Thoracic aorta (tissue), 2 donors: ENCODE results near the gene TMEM119. TPM values are rescaled to one million over a fixed set of nuclear protein-coding genes. Genes with fewer than 3 reads are reported as not detected.

Source experiments
- ATAC-seq: fragments of 150-250 bp; one replicate; pipeline ENCODE4 v1.8.0; 2017; ENCODE audit warnings: low read depth; ENCODE audit not compliant: insufficient number of reproducible peaks, low FRiP score
- DNase-seq: peaks from one replicate; pipeline ENCODE4 v3.0.0-alpha.2; 2020; ENCODE audit warnings: low spot score
- H3K27ac ChIP-seq, 2 donors: fragments of 200-600 bp; sonication (generic); 1 replicate in 1 of 2; 2 replicates in 1 of 2; pipeline ENCODE4 v1.5.1; 2016; ENCODE audit warnings: mild to moderate bottlenecking in 2 of 2, moderate library complexity in 2 of 2
- H3K27me3 ChIP-seq: fragments of 200-600 bp; sonication (generic); replicated peaks from 2 replicates; pipeline ENCODE4 v1.6.0; 2016; ENCODE audit warnings: mild to moderate bottlenecking; ENCODE audit not compliant: insufficient read depth
- H3K36me3 ChIP-seq: fragments of 200-600 bp; sonication (generic); one replicate; pipeline ENCODE4 v1.5.1; 2016
- H3K4me1 ChIP-seq, 2 donors: fragments of 200-600 bp; sonication (generic); 1 replicate in 1 of 2; 2 replicates in 1 of 2; pipeline versions ENCODE4 v1.5.1 to v1.6.0; 2016; ENCODE audit warnings: low read depth in 2 of 2, mild to moderate bottlenecking in 1 of 2; ENCODE audit not compliant: control insufficient read depth in 1 of 2
- H3K4me3 ChIP-seq: fragments of 200-600 bp; sonication (generic); 2 replicates; pipeline ENCODE4 v1.5.1; 2016; ENCODE audit warnings: mild to moderate bottlenecking
- H3K9me3 ChIP-seq: fragments of 200-600 bp; sonication (generic); 2 replicates; pipeline ENCODE4 v1.5.1; 2016
- total RNA-seq, 2 donors: library from RNA; depleted of rRNA; stranded (reverse); fragments of >200 nt; gene quantifications; one replicate each; pipeline versions ENCODE4 v1.1.0 to v1.2.3, GENCODE V29; 2016
- TF ChIP-seq, protein P1 (sequence below): fragments of 200-600 bp; sonication (generic); IDR thresholded peaks from one replicate; pipeline ENCODE4 v1.5.1; 2019; ENCODE audit warnings: antibody characterized with exemption

TMEM119 gene
- total RNA-seq, 2 donors from 2014 or later: 4.1 to 4.6 TPM

GRCh38 chr12:108582509-108582908 lies 15.4 kb downstream of the TMEM119 start:
- no peak overlapping the region for H3K27ac ChIP-seq
- H3K4me1 ChIP-seq: no peaks in the 10 kb centered on the region
- H3K27me3 ChIP-seq: no peaks in the 10 kb centered on the region
- DNase-seq (no peak), ATAC-seq (no peak)
- no peaks in the 10 kb centered on the region for H3K36me3 ChIP-seq
- TF ChIP-seq, protein P1, sequence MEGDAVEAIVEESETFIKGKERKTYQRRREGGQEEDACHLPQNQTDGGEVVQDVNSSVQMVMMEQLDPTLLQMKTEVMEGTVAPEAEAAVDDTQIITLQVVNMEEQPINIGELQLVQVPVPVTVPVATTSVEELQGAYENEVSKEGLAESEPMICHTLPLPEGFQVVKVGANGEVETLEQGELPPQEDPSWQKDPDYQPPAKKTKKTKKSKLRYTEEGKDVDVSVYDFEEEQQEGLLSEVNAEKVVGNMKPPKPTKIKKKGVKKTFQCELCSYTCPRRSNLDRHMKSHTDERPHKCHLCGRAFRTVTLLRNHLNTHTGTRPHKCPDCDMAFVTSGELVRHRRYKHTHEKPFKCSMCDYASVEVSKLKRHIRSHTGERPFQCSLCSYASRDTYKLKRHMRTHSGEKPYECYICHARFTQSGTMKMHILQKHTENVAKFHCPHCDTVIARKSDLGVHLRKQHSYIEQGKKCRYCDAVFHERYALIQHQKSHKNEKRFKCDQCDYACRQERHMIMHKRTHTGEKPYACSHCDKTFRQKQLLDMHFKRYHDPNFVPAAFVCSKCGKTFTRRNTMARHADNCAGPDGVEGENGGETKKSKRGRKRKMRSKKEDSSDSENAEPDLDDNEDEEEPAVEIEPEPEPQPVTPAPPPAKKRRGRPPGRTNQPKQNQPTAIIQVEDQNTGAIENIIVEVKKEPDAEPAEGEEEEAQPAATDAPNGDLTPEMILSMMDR: no peak
- H3K4me3 ChIP-seq: no peak overlapping the region
- H3K9me3 ChIP-seq: no peaks in the 10 kb centered on the region

- Histone ChIP-seq H3K9me3 (no peaks in the 10 kb centered on the region), H3K4me1 (no peaks in the 10 kb centered on the region), H3K27ac (no peak overlapping the region), H3K4me3 (no peak overlapping the region), H3K36me3 (no peaks in the 10 kb centered on the region), H3K27me3 (no peaks in the 10 kb centered on the region)
- DNase-seq: no peak
- TF ChIP-seq, protein P1: no peak
- no peak for ATAC-seq
Observed at GRCh38 chr12:108581311-108582227, 16.3 kb downstream of the TMEM119 start.

DNA sequence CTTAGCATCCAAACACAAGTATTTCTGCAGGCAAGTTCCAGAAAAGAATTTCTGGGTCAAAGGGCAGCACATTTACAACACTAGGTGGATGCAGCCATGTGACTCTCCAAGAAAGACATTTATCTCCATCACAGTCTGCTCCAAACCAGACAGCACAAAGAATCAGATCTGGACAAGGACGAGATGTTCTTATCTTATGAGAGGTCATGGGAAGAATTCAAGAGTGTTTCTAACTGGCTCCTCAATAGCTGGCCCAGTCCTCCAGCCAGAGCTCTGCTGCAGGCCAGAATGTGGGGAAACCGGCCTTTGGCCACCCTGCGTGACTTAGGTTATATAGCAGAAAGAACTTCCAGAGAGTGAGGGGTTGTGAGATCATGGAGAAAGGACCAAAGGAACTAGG lies 17.4 kb downstream of the TMEM119 start:
- no peak for DNase-seq

GRCh38 chr12:108578813-108579212 lies 19.1 kb downstream of the TMEM119 start:
- Histone ChIP-seq H3K9me3 (no peaks in the 10 kb centered on the region), H3K27ac (no peak overlapping the region), H3K27me3 (no peaks in the 10 kb centered on the region), H3K36me3 (no peaks in the 10 kb centered on the region), H3K4me1 (no peaks in the 10 kb centered on the region), H3K4me3 (no peak overlapping the region)
- DNase-seq (no peak), ATAC-seq (no peak)
- TF ChIP-seq, protein P1: no peak

More for the DNA sequence above, 17.4 kb downstream of the TMEM119 start:
- Histone ChIP-seq H3K4me1 (no peaks in the 10 kb centered on the region), H3K9me3 (no peaks in the 10 kb centered on the region), H3K4me3 (no peak overlapping the region), H3K36me3 (no peaks in the 10 kb centered on the region), H3K27me3 (no peaks in the 10 kb centered on the region), H3K27ac (no peak overlapping the region)
- TF ChIP-seq, protein P1: no peak
- ATAC-seq: no peak

DNA sequence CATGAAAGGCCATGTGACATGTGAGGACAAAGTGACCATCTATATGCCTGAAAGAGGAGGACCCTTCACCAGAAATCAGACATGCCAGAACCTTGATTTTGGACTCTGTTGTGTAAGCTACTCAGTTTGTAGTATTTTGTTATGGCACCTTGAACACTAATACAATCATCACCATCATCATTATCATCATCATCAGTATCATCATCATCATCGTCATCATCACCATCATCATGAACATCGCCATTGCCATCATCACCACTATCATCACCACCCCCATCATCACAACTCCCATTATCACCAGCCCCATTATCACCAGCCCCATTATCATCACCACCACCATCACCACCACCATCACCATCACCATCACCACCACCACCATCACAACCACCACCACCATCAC lies 19.6 kb downstream of the TMEM119 start:
- Histone ChIP-seq H3K9me3 (no peaks in the 10 kb centered on the region), H3K36me3 (no peaks in the 10 kb centered on the region), H3K27ac (no peak overlapping the region), H3K27me3 (no peaks in the 10 kb centered on the region), H3K4me3 (no peak overlapping the region), H3K4me1 (no peaks in the 10 kb centered on the region)
- TF ChIP-seq, protein P1: no peak
- DNase-seq (no peak), ATAC-seq (no peak)
